Measurements from ENCODE around the gene GDA. TPM values are rescaled to one million over a fixed set of nuclear protein-coding genes. Genes with fewer than 3 reads are reported as not detected.

GDA gene
- total RNA-seq, 1 donor from 2014 or later = not detected

DNA sequence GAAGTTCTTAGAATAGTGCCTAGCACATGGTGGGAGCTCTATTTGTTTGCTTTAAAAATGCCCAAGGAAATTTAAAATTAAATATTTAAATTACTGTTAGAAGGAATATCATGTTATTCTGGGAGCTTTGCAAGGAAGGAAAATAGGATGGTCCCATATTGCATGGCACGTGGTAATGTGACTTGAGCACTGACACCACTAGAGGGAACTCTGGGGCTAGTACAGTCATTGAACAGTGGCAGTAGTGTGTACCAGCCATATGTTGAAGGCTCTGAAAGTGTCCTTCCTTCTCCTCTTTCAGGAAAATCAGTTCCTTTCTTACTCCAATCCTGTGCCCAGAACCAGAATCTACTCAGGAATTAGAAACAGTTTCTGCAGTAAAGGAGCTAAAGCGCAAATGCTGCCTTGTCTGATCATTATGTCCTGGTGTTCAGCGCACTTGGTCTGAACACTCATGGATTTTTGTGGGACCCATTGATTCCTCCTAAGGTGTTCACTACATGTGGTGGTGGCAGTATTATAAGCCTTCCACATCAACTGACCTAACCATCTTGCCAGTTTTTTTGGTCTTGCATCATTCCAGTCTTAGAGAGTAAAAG lies 54.1 kb downstream of the GDA start:
- Mint-ChIP-seq H3K36me3 (ENCODE audit: low read depth, unreplicated experiment) (no peaks in the 10 kb centered on the region), H3K27me3 (ENCODE audit: low read depth, unreplicated experiment) (peaks cover 6% of the 10 kb centered on the region), H3K9me3 (ENCODE audit: unreplicated experiment) (no peaks in the 10 kb centered on the region), H3K4me3 (ENCODE audit: unreplicated experiment) (no peak overlapping the region), H3K4me1 (ENCODE audit: low read depth, unreplicated experiment) (no peaks in the 10 kb centered on the region), H3K27ac (ENCODE audit: unreplicated experiment) (no peak overlapping the region)
- H3K9me3 ChIP-seq (ENCODE audit: insufficient read depth, low read depth, low read length) = no peaks in the 10 kb centered on the region
- DNase-seq (ENCODE audit: low read depth) (no peak), FAIRE-seq (no peak)
- no peak overlapping the region for H3K4me2 ChIP-seq (ENCODE audit: low read length)
- H3K36me3 ChIP-seq (ENCODE audit: insufficient read depth, low read length) = no peaks in the 10 kb centered on the region
- no peak overlapping the region for H3K9ac ChIP-seq (ENCODE audit: low read length)
- TF ChIP-seq, protein P1, sequence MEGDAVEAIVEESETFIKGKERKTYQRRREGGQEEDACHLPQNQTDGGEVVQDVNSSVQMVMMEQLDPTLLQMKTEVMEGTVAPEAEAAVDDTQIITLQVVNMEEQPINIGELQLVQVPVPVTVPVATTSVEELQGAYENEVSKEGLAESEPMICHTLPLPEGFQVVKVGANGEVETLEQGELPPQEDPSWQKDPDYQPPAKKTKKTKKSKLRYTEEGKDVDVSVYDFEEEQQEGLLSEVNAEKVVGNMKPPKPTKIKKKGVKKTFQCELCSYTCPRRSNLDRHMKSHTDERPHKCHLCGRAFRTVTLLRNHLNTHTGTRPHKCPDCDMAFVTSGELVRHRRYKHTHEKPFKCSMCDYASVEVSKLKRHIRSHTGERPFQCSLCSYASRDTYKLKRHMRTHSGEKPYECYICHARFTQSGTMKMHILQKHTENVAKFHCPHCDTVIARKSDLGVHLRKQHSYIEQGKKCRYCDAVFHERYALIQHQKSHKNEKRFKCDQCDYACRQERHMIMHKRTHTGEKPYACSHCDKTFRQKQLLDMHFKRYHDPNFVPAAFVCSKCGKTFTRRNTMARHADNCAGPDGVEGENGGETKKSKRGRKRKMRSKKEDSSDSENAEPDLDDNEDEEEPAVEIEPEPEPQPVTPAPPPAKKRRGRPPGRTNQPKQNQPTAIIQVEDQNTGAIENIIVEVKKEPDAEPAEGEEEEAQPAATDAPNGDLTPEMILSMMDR (IDR thresholded peaks at IDR 0.05; ENCODE audit: insufficient read depth, low read depth, low read length) = peak; percentile 41
- no peak for TF ChIP-seq EZH2 (IDR thresholded peaks at IDR 0.05; ENCODE audit: insufficient read depth, low read length)
- peaks cover 5% of the 10 kb centered on the region for H3K27me3 ChIP-seq (ENCODE audit: insufficient read depth, low read length)
- H2AFZ ChIP-seq (ENCODE audit: low read depth, low read length) = no peak overlapping the region
- no peaks in the 10 kb centered on the region for H3K79me2 ChIP-seq (ENCODE audit: insufficient read depth, low read length)
- H3K4me1 ChIP-seq (ENCODE audit: insufficient read depth, low read length) = no peaks in the 10 kb centered on the region
- no peaks in the 10 kb centered on the region for H4K20me1 ChIP-seq (ENCODE audit: insufficient read depth, low read length)
- no peak overlapping the region for H3K27ac ChIP-seq (ENCODE audit: low read depth, low read length)
- no peak overlapping the region for H3K4me3 ChIP-seq (ENCODE audit: insufficient read depth, low read depth, low read length)

DNA sequence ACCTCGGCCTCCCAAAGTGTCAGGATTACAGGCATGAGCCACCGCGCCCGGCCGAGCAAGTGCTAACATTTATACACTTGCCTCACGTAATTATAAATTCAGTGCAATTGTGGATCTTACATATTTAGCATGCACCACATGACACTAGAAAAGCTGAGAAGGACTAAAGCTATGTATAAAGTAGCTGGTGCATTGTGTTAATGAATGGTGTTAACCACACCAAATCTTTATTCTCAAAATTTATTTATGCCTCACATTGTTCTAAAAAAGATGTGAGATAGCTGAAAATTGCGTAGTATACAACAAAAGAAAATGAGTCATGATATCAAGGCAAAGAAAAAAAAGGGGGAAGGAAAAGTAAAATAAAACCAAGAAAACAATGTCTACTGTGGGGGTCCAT lies 54.8 kb downstream of the GDA start:
- no peaks in the 10 kb centered on the region for H3K4me1 Mint-ChIP-seq (ENCODE audit: low read depth, unreplicated experiment)
- Histone ChIP-seq H3K9ac (ENCODE audit: low read length) (no peak overlapping the region), H3K4me1 (ENCODE audit: insufficient read depth, low read length) (no peaks in the 10 kb centered on the region), H3K79me2 (ENCODE audit: insufficient read depth, low read length) (no peaks in the 10 kb centered on the region), H2AFZ (ENCODE audit: low read depth, low read length) (no peak overlapping the region), H3K9me3 (ENCODE audit: insufficient read depth, low read depth, low read length) (no peaks in the 10 kb centered on the region), H3K4me2 (ENCODE audit: low read length) (no peak overlapping the region), H3K27me3 (ENCODE audit: insufficient read depth, low read length) (peaks cover 4% of the 10 kb centered on the region), H3K27ac (ENCODE audit: low read depth, low read length) (no peak overlapping the region), H4K20me1 (ENCODE audit: insufficient read depth, low read length) (no peaks in the 10 kb centered on the region), H3K36me3 (ENCODE audit: insufficient read depth, low read length) (no peaks in the 10 kb centered on the region), H3K4me3 (ENCODE audit: insufficient read depth, low read depth, low read length) (no peak overlapping the region)
- H3K36me3 Mint-ChIP-seq (ENCODE audit: low read depth, unreplicated experiment) = no peaks in the 10 kb centered on the region
- no peak overlapping the region for H3K4me3 Mint-ChIP-seq (ENCODE audit: unreplicated experiment)
- H3K27me3 Mint-ChIP-seq (ENCODE audit: low read depth, unreplicated experiment) = peaks cover 7% of the 10 kb centered on the region
- TF ChIP-seq EZH2 (IDR thresholded peaks at IDR 0.05; ENCODE audit: insufficient read depth, low read length) = no peak
- TF ChIP-seq, protein P1 (IDR thresholded peaks at IDR 0.05; ENCODE audit: insufficient read depth, low read depth, low read length) = no peak
- H3K9me3 Mint-ChIP-seq (ENCODE audit: unreplicated experiment) = no peaks in the 10 kb centered on the region
- FAIRE-seq = no peak
- no peak overlapping the region for H3K27ac Mint-ChIP-seq (ENCODE audit: unreplicated experiment)
- DNase-seq (ENCODE audit: low read depth) = no peak

DNA sequence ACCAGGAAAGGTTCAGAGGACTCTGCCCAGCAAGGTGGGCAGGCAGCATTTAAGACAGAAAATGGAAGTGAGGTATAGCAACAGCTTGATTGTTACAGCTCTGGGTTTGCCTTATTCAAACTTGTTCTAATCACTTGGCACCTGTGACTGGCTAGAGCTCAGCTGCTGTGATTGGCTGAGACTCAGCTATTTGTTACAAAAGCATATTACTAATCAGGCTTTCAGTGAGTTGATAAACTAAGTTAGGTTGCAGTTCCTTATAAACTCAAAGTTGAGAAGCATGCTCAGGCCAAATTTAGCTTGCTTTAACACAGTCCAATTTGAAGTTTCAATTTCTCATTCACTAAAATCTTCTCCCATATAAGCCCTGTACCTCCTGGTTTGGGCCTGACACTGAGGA lies 56.3 kb downstream of the GDA start:
- no peaks in the 10 kb centered on the region for H3K79me2 ChIP-seq (ENCODE audit: insufficient read depth, low read length)
- no peaks in the 10 kb centered on the region for H3K36me3 Mint-ChIP-seq (ENCODE audit: low read depth, unreplicated experiment)
- no peaks in the 10 kb centered on the region for H4K20me1 ChIP-seq (ENCODE audit: insufficient read depth, low read length)
- no peaks in the 10 kb centered on the region for H3K4me1 ChIP-seq (ENCODE audit: insufficient read depth, low read length)
- no peak overlapping the region for H3K4me2 ChIP-seq (ENCODE audit: low read length)
- H3K27me3 ChIP-seq (ENCODE audit: insufficient read depth, low read length) = peaks cover 4% of the 10 kb centered on the region
- no peaks in the 10 kb centered on the region for H3K9me3 ChIP-seq (ENCODE audit: insufficient read depth, low read depth, low read length)
- H3K36me3 ChIP-seq (ENCODE audit: insufficient read depth, low read length) = no peaks in the 10 kb centered on the region
- H3K27ac Mint-ChIP-seq (ENCODE audit: unreplicated experiment) = no peak overlapping the region
- peaks cover 5% of the 10 kb centered on the region for H3K27me3 Mint-ChIP-seq (ENCODE audit: low read depth, unreplicated experiment)
- TF ChIP-seq EZH2 (IDR thresholded peaks at IDR 0.05; ENCODE audit: insufficient read depth, low read length) = no peak
- TF ChIP-seq, protein P1 (IDR thresholded peaks at IDR 0.05; ENCODE audit: insufficient read depth, low read depth, low read length) = no peak
- H2AFZ ChIP-seq (ENCODE audit: low read depth, low read length) = no peak overlapping the region
- no peak overlapping the region for H3K4me3 ChIP-seq (ENCODE audit: insufficient read depth, low read depth, low read length)
- DNase-seq (ENCODE audit: low read depth) (no peak), FAIRE-seq (no peak)
- no peak overlapping the region for H3K27ac ChIP-seq (ENCODE audit: low read depth, low read length)
- no peaks in the 10 kb centered on the region for H3K9me3 Mint-ChIP-seq (ENCODE audit: unreplicated experiment)
- no peak overlapping the region for H3K4me3 Mint-ChIP-seq (ENCODE audit: unreplicated experiment)
- peaks cover 4% of the 10 kb centered on the region for H3K4me1 Mint-ChIP-seq (ENCODE audit: low read depth, unreplicated experiment)
- no peak overlapping the region for H3K9ac ChIP-seq (ENCODE audit: low read length)
